ENCODE data around the gene ZBTB24.

Gene ZBTB24

GRCh38 chr6:109526905-109527628, 44.0 kb upstream of the ZBTB24 start:
- TF ChIP-seq EZH2 (IDR thresholded peaks at IDR 0.05; ENCODE audit: borderline replicate concordance, low read depth, low read length, severe bottlenecking) = no peak
- peak; percentile 87 for TF ChIP-seq CTCF (IDR thresholded peaks at IDR 0.05; ENCODE audit: borderline replicate concordance, extremely low read depth, low read length, poor library complexity, severe bottlenecking)

GRCh38 chr6:109524129-109524528, 41.1 kb upstream of the ZBTB24 start:
- DNase-seq (no peak), ATAC-seq (ENCODE audit: insufficient read depth, low read depth) (no peak)
- no peaks in the 10 kb centered on the region for H3K79me2 ChIP-seq (ENCODE audit: insufficient read depth, low read length)
- TF ChIP-seq EZH2 (IDR thresholded peaks at IDR 0.05; ENCODE audit: borderline replicate concordance, low read depth, low read length, severe bottlenecking) (no peak), CTCF (IDR thresholded peaks at IDR 0.05; ENCODE audit: borderline replicate concordance, extremely low read depth, low read length, poor library complexity, severe bottlenecking) (no peak)
- H3K27ac ChIP-seq (ENCODE audit: low read length) = no peak overlapping the region
- no peaks in the 10 kb centered on the region for H3K4me1 ChIP-seq (ENCODE audit: insufficient read depth, low read length)
- no peaks in the 10 kb centered on the region for H3K27me3 ChIP-seq (ENCODE audit: insufficient read depth, low read length, poor library complexity)
- no peak overlapping the region for H3K4me2 ChIP-seq (ENCODE audit: insufficient read depth, low read length)
- H3K4me3 ChIP-seq (ENCODE audit: low read depth in 1 of 2, low read length in 2 of 2) = no peak overlapping the region
- H4K20me1 ChIP-seq (ENCODE audit: insufficient read depth, low read length) = no peaks in the 10 kb centered on the region
- no peak overlapping the region for H2AFZ ChIP-seq (ENCODE audit: low read depth, low read length)
- no peaks in the 10 kb centered on the region for H3K36me3 ChIP-seq (ENCODE audit: insufficient read depth, low read length)
- peaks cover 2% of the 10 kb centered on the region for H3K9me3 ChIP-seq (ENCODE audit: insufficient read depth, low read length, severe bottlenecking)
- H3K9ac ChIP-seq (ENCODE audit: low read depth, low read length) = no peak overlapping the region

More at GRCh38 chr6:109526905-109527628, 44.0 kb upstream of the ZBTB24 start:
- Histone ChIP-seq H3K79me2 (ENCODE audit: insufficient read depth, low read length) (no peaks in the 10 kb centered on the region), H2AFZ (ENCODE audit: low read depth, low read length) (peak overlapping the region; percentile 48), H3K36me3 (ENCODE audit: insufficient read depth, low read length) (no peaks in the 10 kb centered on the region), H3K27ac (ENCODE audit: low read length) (no peak overlapping the region), H3K9me3 (ENCODE audit: insufficient read depth, low read length, severe bottlenecking) (peaks cover 2% of the 10 kb centered on the region), H4K20me1 (ENCODE audit: insufficient read depth, low read length) (no peaks in the 10 kb centered on the region), H3K27me3 (ENCODE audit: insufficient read depth, low read length, poor library complexity) (peaks cover 2% of the 10 kb centered on the region), H3K4me3 (ENCODE audit: low read depth in 1 of 2, low read length in 2 of 2) (no peak overlapping the region), H3K4me1 (ENCODE audit: insufficient read depth, low read length) (no peaks in the 10 kb centered on the region), H3K9ac (ENCODE audit: low read depth, low read length) (no peak overlapping the region), H3K4me2 (ENCODE audit: insufficient read depth, low read length) (no peak overlapping the region)
- ATAC-seq (ENCODE audit: insufficient read depth, low read depth) = peak; percentile 99
- DNase-seq = peak; percentile 67

GRCh38 chr6:109523478-109523877, 40.5 kb upstream of the ZBTB24 start:
- Histone ChIP-seq H3K9me3 (ENCODE audit: insufficient read depth, low read length, severe bottlenecking) (peaks cover 2% of the 10 kb centered on the region), H4K20me1 (ENCODE audit: insufficient read depth, low read length) (no peaks in the 10 kb centered on the region), H2AFZ (ENCODE audit: low read depth, low read length) (no peak overlapping the region), H3K4me3 (ENCODE audit: low read depth in 1 of 2, low read length in 2 of 2) (no peak overlapping the region), H3K4me1 (ENCODE audit: insufficient read depth, low read length) (no peaks in the 10 kb centered on the region), H3K4me2 (ENCODE audit: insufficient read depth, low read length) (no peak overlapping the region), H3K36me3 (ENCODE audit: insufficient read depth, low read length) (no peaks in the 10 kb centered on the region), H3K27me3 (ENCODE audit: insufficient read depth, low read length, poor library complexity) (no peaks in the 10 kb centered on the region), H3K9ac (ENCODE audit: low read depth, low read length) (no peak overlapping the region), H3K79me2 (ENCODE audit: insufficient read depth, low read length) (no peaks in the 10 kb centered on the region), H3K27ac (ENCODE audit: low read length) (no peak overlapping the region)
- no peak for TF ChIP-seq CTCF (IDR thresholded peaks at IDR 0.05; ENCODE audit: borderline replicate concordance, extremely low read depth, low read length, poor library complexity, severe bottlenecking)
- no peak for TF ChIP-seq EZH2 (IDR thresholded peaks at IDR 0.05; ENCODE audit: borderline replicate concordance, low read depth, low read length, severe bottlenecking)
- DNase-seq (no peak), ATAC-seq (ENCODE audit: insufficient read depth, low read depth) (no peak)
